GM18526 (cell line): ENCODE measurements around the gene PDCD2L.

Source experiments
- POLR2A ChIP-seq: IDR thresholded peaks from 3 replicates; pipeline ENCODE4 v1.6.1; 2011; ENCODE audit not compliant: insufficient read length; ENCODE audit errors: extremely low read depth

The PDCD2L gene

GRCh38 chr19:34366738-34367623 lies 37.2 kb upstream of the PDCD2L start:
- no peak for TF ChIP-seq POLR2A

GRCh38 chr19:34367624-34367957 lies 36.6 kb upstream of the PDCD2L start:
- TF ChIP-seq POLR2A, result no peak

GRCh38 chr19:34368338-34368737 lies 35.9 kb upstream of the PDCD2L start:
- no peak for TF ChIP-seq POLR2A

- no peak for TF ChIP-seq POLR2A
These were observed 34.1 kb upstream of the PDCD2L start for GRCh38 chr19:34370117-34370516.

GRCh38 chr19:34370983-34371382 lies 33.2 kb upstream of the PDCD2L start:
- no peak for TF ChIP-seq POLR2A

DNA sequence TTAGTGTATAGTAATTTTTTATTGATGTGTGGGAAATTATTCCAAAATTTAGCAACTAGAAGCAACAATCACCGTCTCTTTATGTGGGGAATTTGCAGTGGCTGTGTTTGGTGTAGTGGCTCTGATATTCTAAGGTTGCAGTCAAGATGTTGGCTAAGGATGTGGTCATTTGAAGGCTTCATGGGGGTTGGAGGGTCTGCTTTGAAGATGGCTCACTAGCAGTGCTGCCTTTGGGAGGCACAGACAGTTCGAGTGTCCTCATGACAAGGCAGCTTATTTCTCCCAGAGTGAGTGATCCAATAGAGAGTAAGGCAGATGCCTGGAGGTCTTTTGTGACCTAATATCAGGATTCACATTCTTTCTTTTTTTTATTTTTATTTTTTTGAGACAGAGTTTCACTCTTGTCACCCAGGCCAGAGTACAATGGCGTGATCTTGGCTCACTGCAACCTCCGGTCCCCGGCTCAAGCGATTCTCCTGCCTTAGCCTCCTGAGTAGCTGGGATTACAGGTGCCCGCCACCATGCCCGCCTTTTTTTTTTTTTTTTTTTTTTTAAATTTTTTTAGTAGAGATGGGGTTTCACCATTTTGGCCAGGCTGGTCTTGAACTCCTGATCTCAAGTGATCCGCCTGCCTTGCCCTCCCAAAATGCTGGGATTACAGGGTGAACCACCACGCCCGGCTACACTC lies 30.5 kb upstream of the PDCD2L start:
- no peak for TF ChIP-seq POLR2A

GRCh38 chr19:34375598-34375997 lies 28.6 kb upstream of the PDCD2L start:
- TF ChIP-seq POLR2A, result no peak

DNA sequence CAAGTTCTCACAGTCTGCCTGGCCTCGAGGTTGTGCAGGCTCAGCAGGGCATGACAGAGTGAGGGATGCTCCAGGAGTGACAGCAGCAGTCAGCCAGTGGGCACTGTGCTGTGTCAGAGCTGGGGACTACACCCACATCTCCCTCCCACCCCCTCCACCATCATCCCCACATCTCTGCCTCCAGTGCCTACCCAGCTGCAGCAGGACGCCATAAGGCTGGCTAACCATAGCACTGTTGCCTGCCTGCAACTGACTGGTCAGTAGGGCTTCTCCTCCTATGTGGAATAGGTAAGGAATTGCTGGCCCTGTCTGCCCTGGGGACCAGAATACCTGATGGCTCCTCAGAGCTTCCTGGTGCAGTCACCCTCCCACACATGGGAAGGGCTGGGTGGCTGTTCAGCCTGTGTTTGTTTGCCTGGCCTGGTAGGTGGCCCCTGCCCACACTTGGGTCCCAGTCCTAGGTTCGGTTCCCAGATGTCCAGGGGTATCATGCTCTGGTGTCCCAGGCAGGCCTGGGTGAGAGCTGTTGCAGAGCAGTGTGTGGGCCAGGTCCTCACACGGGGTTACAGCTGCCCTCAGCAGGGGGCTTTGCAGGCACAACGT lies 23.5 kb upstream of the PDCD2L start:
- TF ChIP-seq POLR2A, result no peak

GRCh38 chr19:34381399-34382251 lies 22.6 kb upstream of the PDCD2L start:
- TF ChIP-seq POLR2A, result no peak

- no peak for TF ChIP-seq POLR2A
These were observed 21.7 kb upstream of the PDCD2L start for GRCh38 chr19:34382471-34382870.

DNA sequence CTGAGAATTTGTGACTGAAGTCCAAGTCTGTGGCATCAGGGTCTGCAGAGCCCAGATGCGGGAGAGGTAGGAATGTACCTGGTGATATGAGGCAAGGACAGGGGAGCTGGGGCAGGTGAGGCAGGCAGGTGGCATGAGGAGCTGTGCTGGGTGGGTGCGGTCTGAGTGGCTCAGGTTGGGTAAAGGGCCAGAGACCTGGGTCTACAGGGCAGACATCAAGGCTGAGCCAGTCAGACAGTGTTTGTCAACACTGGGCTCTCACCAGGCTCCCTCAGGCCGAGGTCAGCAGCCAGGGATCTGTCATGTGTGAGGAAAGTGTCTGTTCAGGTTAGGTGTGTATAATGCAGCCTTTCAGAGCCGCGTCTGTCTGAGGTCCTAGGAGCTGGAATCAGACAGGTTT lies 20.6 kb upstream of the PDCD2L start:
- no peak for TF ChIP-seq POLR2A

DNA sequence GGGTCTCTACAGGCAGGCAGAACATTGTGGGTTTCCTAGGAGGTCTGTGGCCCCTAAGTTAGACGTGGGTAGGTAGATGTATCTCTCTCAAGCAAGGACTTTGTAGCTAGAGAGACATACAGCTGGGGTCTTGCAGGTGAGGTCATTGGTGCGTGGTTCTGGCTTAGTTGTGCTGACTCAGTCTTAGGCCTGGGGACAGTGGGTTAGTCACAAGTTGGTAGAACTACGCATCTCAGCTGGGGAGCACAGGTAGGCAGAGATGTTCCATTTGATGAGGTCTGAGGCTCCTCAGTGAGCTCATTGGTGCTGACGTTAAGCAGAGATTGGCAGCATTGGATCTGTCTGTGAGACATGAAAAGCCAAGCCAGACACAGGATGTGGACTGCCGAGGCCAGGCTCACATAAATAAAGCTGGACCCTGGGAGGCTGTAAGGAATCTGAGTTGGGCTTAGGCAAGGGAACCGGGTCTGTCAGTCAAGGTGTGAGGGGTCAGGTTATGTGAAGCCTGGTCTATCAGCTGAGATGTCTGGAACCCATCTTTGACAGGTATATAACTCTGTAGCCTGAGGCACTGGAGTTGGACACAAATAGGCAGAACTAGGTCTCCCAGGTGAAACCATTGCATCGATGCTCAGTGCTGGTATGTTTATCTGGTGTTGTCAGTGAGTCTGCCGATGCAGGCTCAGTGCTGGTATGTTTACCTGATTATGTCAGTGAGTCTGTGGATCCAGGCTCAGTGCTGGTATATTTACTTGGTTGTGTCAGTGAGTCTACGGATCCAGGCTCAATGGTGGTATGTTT lies 17.4 kb upstream of the PDCD2L start:
- no peak for TF ChIP-seq POLR2A

DNA sequence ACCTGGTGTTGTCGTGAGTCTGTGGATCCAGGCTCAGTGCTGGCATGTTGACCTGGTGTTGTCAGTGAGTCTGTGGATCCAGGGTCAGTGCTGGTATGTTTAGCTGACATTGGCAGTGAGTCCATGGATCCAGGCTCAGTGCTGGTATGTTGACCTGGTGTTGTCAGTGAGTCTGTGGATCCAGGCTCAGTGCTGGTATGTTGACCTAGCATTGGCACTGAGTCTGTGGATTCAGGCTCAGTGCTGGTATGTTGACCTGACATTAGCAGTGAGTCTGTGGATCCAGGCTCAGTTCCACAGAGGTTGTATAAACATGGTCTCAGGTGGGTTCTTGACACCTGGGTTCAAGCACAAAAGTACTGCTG lies 16.8 kb upstream of the PDCD2L start:
- no peak for TF ChIP-seq POLR2A

DNA sequence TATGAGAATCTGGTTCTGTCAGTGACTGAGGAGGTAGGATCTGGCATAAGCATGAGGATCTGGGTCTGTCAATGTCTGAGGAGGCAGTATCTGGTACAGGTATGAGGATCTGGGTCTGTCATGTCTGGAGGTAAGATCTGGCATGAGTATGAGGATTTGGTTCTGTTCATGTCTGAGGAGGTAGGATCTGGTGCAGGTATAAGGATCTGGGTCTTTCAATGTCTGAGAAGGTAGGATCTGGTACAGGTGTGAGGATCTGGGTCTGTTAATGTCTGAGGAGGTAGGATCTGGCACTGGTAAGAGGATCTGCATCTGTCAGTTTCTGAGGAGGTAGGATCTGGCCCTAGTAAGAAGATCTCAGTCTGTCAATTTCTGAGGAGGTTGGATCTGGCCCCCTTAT lies 12.4 kb upstream of the PDCD2L start:
- no peak for TF ChIP-seq POLR2A

DNA sequence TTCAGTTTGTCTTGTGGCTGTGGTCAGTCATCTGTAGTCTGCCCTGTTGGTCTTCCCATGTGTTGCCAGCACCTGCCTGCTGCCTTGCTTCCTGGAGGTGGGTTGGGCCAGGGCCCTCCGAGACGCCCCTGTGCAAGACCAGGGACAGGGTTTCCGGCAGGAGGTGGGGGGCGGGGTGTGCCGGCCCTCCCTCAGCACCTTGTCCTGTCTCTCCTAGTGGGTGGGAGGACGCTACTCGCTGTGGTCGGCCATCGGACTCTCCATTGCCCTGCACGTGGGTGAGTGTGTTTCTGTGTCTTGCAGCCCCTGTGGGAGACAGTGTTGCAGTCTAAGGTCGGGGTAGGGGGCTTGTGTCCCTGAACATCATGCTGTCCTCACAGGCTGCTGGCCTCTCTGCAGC lies 11.2 kb upstream of the PDCD2L start:
- TF ChIP-seq POLR2A, result no peak
